ENCODE data around the gene VAMP1. TPM values are rescaled to one million over a fixed set of nuclear protein-coding genes. Genes with fewer than 3 reads are reported as not detected.
A peak's percentile ranks its signal among the peaks of the same experiment; 100 is the strongest.
"Not testable (repeated sequence)": the region's sequence is repeated elsewhere in the genome, so short reads cannot be mapped to it uniquely, and the experiment has no call there.

Gene VAMP1
- total RNA-seq, 1 donor from 2014 or later = 6.3 TPM

DNA sequence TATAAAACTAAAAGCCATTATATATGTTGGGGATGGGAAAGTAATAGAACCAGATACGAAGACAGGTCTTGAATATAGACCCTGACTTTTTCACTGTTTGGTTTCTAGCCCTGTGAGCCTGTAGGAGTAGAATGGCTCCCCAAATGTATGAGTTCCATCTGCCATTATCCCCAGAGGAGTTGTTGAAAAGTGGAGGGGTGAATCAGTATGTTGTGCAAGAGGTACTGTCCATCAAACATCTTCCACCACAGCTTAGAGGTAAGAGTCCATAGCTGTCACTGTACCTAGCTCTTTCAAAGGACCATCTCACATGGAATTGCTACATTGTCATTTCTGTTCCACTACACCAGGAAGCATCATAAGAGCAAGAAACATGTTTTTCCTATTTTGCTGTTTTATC, 24.5 kb upstream of the VAMP1 start:
- Histone ChIP-seq H3K27me3 (no peaks in the 10 kb centered on the region), H3K4me1 (peaks cover 17% of the 10 kb centered on the region), H3K27ac (no peak overlapping the region), H3K36me3 (peaks cover 30% of the 10 kb centered on the region), H3K9me3 (no peaks in the 10 kb centered on the region), H3K4me3 (peak overlapping the region; percentile 94)
- TF ChIP-seq, protein P1, sequence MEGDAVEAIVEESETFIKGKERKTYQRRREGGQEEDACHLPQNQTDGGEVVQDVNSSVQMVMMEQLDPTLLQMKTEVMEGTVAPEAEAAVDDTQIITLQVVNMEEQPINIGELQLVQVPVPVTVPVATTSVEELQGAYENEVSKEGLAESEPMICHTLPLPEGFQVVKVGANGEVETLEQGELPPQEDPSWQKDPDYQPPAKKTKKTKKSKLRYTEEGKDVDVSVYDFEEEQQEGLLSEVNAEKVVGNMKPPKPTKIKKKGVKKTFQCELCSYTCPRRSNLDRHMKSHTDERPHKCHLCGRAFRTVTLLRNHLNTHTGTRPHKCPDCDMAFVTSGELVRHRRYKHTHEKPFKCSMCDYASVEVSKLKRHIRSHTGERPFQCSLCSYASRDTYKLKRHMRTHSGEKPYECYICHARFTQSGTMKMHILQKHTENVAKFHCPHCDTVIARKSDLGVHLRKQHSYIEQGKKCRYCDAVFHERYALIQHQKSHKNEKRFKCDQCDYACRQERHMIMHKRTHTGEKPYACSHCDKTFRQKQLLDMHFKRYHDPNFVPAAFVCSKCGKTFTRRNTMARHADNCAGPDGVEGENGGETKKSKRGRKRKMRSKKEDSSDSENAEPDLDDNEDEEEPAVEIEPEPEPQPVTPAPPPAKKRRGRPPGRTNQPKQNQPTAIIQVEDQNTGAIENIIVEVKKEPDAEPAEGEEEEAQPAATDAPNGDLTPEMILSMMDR (IDR thresholded peaks at IDR 0.05) = no peak
- intact Hi-C loops (cut with DNase I) = no loop called here
- no peak for DNase-seq
- ATAC-seq = no peak

DNA sequence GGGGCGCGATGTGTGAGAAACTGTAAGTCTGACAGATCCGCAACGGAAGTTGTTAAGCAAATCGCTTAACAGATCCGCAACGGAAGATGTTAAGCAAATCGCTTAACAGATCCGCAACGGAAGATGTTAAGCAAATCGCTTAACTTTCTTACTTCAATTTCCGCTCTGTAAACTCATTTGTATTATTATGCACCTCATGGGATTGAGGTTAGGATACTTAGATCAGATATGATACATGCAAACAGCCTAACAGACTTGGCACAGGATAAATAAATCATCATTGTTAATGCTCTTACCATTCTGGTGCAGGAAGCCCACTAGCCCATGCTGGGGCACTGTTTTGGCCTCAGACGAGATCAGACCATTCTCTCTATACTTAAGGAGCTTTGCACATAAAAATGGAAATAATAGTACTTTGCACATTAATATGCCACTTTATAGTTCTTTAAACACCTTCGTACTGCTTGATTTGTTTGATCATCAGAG, 23.8 kb upstream of the VAMP1 start:
- intact Hi-C loops (cut with DNase I) = no loop called here
- Histone ChIP-seq H3K9me3 (no peaks in the 10 kb centered on the region), H3K4me1 (peaks cover 17% of the 10 kb centered on the region), H3K27ac (peak overlapping the region; percentile 96), H3K27me3 (no peaks in the 10 kb centered on the region), H3K4me3 (peak overlapping the region; percentile 94), H3K36me3 (peaks cover 30% of the 10 kb centered on the region)
- TF ChIP-seq, protein P1 (IDR thresholded peaks at IDR 0.05) = no peak
- DNase-seq = no peak
- ATAC-seq = no peak

DNA sequence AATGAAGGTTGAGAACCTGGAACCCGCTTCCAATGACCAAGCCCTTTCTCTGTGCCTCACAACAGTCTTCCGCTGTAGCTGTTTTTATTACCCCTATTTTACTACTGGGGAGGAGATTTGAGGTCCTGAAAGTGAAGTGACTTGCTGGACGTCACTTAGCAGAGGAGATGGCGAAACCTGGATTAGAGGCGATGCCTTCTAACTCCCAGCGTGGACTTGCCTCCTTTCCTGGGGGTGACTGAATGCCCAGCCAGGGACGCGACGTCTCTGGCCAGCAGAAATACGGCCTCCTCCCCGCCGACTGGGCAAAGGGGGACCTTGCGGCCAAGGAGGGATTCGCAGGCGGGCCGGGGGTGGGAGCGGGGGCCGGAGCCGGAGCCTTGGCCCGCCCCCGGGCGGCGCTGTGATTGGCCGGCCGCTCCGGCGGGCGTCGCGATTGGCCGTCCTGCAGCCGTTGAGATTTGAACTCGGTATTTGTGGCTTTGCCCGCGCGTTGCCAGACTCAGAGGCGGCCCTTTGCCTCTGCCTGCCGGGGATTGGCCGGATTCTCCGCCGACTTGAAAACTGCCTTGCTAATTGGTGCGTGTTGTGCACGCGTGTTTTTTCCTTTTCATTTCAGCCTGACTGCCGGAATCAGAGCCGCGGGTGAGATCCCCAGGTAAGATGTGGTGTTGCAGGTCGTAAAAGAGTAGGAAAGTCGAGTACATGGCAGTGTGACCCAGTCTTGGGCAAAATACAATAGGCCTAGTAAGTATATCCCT, 23.2 kb upstream of the VAMP1 start, which contains the start of gene NCAPD2:
TSS of gene NCAPD2 (plus strand) at position 606 of the 761 bp plus-strand sequence. CDS start 997 bp downstream, outside the sequence.
- Histone ChIP-seq H3K27ac (peak within 1 kb of the TSS; percentile 96), H3K36me3 (peaks cover 23% of the 10 kb centered on the region), H3K9me3 (no peaks in the 10 kb centered on the region), H3K27me3 (no peaks in the 10 kb centered on the region), H3K4me3 (peak within 1 kb of the TSS; percentile 94), H3K4me1 (peaks cover 17% of the 10 kb centered on the region)
- TF ChIP-seq, protein P1 (IDR thresholded peaks at IDR 0.05) = peak; percentile 32
- ATAC-seq = peak; percentile 97
- intact Hi-C loops (cut with DNase I) = no loop called here
- peak; percentile 97 for DNase-seq

GRCh38 chr12:6492838-6493496, 22.5 kb upstream of the VAMP1 start, which contains the start of gene MRPL51:
Gene MRPL51, minus strand, starts transcription at chr12:6493262. Its CDS starts 126 bp downstream, at chr12:6493136.
- DNase-seq = peak; percentile 99

GRCh38 chr12:6490673-6491072, 20.2 kb upstream of the VAMP1 start:
- H3K9me3 ChIP-seq; H3K27me3 ChIP-seq; intact Hi-C loops (cut with DNase I); H3K4me3 ChIP-seq; ATAC-seq; H3K27ac ChIP-seq; H3K36me3 ChIP-seq; DNase-seq: not testable (repeated sequence)
- peaks cover 17% of the 10 kb centered on the region for H3K4me1 ChIP-seq

More at GRCh38 chr12:6492838-6493496, 22.5 kb upstream of the VAMP1 start, which contains the start of gene MRPL51:
- Histone ChIP-seq H3K4me3 (peak within 1 kb of the TSS; percentile 94), H3K9me3 (no peaks in the 10 kb centered on the region), H3K27ac (peak within 1 kb of the TSS; percentile 96), H3K4me1 (peaks cover 17% of the 10 kb centered on the region), H3K27me3 (no peaks in the 10 kb centered on the region), H3K36me3 (peaks cover 16% of the 10 kb centered on the region)
- ATAC-seq = peak; percentile 97
- TF ChIP-seq, protein P1 (IDR thresholded peaks at IDR 0.05) = no peak
- intact Hi-C loops (cut with DNase I) = no loop called here

DNA sequence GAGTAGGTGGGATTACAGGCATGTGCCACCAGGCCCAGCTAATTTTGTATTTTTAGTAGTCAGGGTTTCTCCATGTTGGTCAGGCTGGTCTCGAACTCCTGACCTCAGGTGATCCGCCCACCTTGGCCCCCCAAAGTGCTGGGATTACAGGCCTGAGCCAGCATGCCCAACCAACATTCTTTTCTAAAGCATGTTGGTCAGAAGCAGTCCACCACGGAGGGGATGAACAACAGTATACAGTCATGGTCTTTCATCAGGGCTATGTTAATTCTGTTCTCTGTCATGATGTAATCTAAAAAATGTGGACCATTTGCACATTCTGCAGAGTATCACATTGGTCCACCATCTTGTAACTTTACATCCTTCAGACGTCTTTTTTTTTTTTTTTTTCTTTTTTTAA, 19.0 kb upstream of the VAMP1 start:
- intact Hi-C loops (cut with DNase I) = no loop called here
- no peaks in the 10 kb centered on the region for H3K27me3 ChIP-seq
- ATAC-seq = no peak
- H3K4me3 ChIP-seq = no peak overlapping the region
- no peaks in the 10 kb centered on the region for H3K36me3 ChIP-seq
- H3K4me1 ChIP-seq = peaks cover 10% of the 10 kb centered on the region
- DNase-seq = no peak
- no peak overlapping the region for H3K27ac ChIP-seq
- TF ChIP-seq, protein P1 (IDR thresholded peaks at IDR 0.05) = no peak
- H3K9me3 ChIP-seq = no peaks in the 10 kb centered on the region

Measured in upper lobe of right lung (tissue), 1 donor.